SJCRH30 (cell line): ENCODE measurements around the gene TPRG1L. TPM values are rescaled to one million over a fixed set of nuclear protein-coding genes. Genes with fewer than 3 reads are reported as not detected.

Experiments
- DNase-seq, 2 experiments: peaks; one replicate each; pipeline ENCODE4 v3.0.0-alpha.2; 2015 to 2020
- H3K27ac ChIP-seq: fragments of 250-450 bp; sonication (Bioruptor Pico); 2 replicates; pipeline ENCODE4 v1.5.1; 2020; ENCODE audit warnings: mild to moderate bottlenecking, moderate library complexity
- H3K27me3 ChIP-seq: fragments of 250-450 bp; sonication (Bioruptor Pico); 2 replicates; pipeline ENCODE4 v1.5.1; 2020; ENCODE audit warnings: mild to moderate bottlenecking, moderate library complexity
- H3K36me3 ChIP-seq: fragments of 250-450 bp; sonication (Bioruptor Pico); 2 replicates; pipeline ENCODE4 v1.5.1; 2020; ENCODE audit warnings: mild to moderate bottlenecking, moderate library complexity
- H3K4me1 ChIP-seq: fragments of 250-450 bp; sonication (Bioruptor Pico); 2 replicates; pipeline ENCODE4 v1.5.1; 2020; ENCODE audit warnings: mild to moderate bottlenecking, moderate library complexity
- H3K4me3 ChIP-seq: fragments of 250-450 bp; sonication (Bioruptor Pico); 2 replicates; pipeline ENCODE4 v1.5.1; 2020; ENCODE audit warnings: mild to moderate bottlenecking, moderate library complexity
- H3K9me3 ChIP-seq: fragments of 250-450 bp; sonication (Bioruptor Pico); replicated peaks from 2 replicates; pipeline ENCODE4 v1.5.1; 2020; ENCODE audit warnings: mild to moderate bottlenecking, moderate library complexity
- total RNA-seq: library from RNA; depleted of rRNA; stranded (reverse); fragments of >200 nt; shearing (Covaris generic); gene quantifications from 2 replicates; pipeline ENCODE4 v1.2.3, GENCODE V29; 2014

TPRG1L gene
- total RNA-seq, 1 experiment from 2014 or later = 21.1 TPM

DNA sequence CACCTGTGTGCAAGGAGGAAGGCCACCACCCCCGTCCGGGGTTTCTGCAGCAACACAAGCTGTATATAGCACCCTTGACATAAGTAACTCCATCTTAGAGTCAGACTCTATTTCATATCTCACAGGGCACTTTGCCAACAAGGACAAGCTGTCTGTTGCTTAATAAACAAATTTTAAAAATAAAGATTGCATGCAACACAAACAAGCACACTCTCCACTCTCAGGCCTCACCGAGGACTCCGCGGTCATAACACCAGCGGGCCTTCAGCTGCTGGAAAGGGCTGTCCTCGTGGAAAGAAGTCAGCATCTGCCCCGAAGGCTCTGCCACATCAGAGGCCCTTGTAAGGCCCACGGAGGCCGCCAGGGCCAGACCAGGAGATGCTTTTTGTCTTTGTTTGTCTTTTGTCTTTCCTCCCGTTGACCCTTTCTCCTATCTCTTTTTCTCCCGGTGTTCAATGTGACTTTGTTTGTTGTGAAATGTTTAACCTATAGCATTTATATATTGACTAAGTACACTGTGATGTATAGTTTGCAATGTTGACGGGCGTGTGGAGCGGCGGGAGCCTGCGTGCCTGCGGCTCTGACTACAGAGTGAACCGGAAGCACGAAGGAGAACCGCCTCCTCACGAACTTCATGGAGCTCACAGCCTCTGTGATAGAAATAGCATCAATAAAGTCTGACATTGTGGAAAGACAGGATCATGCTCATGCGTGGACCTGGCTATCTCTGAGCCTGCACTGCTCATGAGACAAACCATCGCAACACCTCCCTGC is 37.6 kb upstream of the TPRG1L start:
- no peaks in the 10 kb centered on the region for H3K36me3 ChIP-seq
- DNase-seq = no peak
- H3K27ac ChIP-seq = no peak overlapping the region
- no peak overlapping the region for H3K4me3 ChIP-seq
- H3K9me3 ChIP-seq = no peaks in the 10 kb centered on the region
- peaks cover 28% of the 10 kb centered on the region for H3K27me3 ChIP-seq
- H3K4me1 ChIP-seq = no peaks in the 10 kb centered on the region

GRCh38 chr1:3588395-3588794 is 36.4 kb upstream of the TPRG1L start:
- Histone ChIP-seq H3K27me3 (peaks cover 35% of the 10 kb centered on the region), H3K36me3 (no peaks in the 10 kb centered on the region), H3K4me1 (no peaks in the 10 kb centered on the region), H3K4me3 (no peak overlapping the region), H3K9me3 (no peaks in the 10 kb centered on the region), H3K27ac (no peak overlapping the region)
- no peak for DNase-seq

- Histone ChIP-seq H3K36me3 (no peaks in the 10 kb centered on the region), H3K27me3 (peaks cover 50% of the 10 kb centered on the region), H3K4me3 (no peak overlapping the region), H3K27ac (no peak overlapping the region), H3K4me1 (no peaks in the 10 kb centered on the region), H3K9me3 (no peaks in the 10 kb centered on the region)
- DNase-seq = no peak
Observed at GRCh38 chr1:3590139-3590763, 34.6 kb upstream of the TPRG1L start.

DNA sequence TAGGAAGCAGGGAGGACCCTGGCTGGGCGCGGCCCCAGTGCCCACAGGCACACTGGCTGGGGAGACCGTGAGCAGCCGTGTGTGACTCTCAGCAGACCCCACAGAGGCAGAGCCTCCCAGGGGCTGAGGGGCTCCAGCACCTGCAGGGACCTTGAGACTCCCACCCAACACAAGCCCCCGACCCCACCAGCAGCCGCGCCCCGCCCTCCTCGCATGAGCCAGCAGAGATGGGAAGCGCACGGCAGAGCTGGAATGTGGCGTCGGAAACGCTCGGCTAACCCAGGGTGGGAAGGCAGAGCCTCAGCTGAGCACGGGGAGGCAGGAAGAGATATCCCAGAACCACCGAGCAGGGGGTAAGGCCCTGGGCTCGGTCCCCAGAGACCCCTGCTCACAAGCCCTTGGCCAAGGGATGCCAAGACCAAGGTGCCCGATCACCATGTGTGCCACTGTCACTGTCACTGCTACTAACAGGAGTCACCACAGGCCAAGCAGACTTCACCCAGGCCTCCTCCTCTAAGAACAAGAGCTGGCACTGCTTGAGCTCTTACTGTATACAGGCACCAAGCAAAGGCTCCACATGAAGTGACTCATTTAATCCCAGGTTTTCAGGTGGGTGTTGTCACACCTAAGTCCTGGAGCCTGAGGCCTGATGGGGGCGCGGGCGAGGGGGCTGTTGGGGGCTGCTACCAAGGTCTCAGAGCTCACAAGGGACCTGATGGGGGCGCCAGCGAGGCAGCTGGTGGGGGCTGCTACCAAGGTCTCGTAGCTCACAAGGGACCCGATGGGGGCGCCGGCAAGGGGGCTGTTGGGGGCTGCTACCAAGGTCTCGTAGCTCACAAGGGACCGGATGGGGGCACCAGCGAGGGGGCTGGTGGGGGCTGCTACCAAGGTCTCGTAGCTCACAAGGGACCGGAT is 33.6 kb upstream of the TPRG1L start:
- H3K4me3 ChIP-seq = no peak overlapping the region
- H3K36me3 ChIP-seq = no peaks in the 10 kb centered on the region
- H3K27ac ChIP-seq = no peak overlapping the region
- no peak for DNase-seq
- peaks cover 59% of the 10 kb centered on the region for H3K27me3 ChIP-seq
- H3K9me3 ChIP-seq = no peaks in the 10 kb centered on the region
- H3K4me1 ChIP-seq = no peaks in the 10 kb centered on the region

DNA sequence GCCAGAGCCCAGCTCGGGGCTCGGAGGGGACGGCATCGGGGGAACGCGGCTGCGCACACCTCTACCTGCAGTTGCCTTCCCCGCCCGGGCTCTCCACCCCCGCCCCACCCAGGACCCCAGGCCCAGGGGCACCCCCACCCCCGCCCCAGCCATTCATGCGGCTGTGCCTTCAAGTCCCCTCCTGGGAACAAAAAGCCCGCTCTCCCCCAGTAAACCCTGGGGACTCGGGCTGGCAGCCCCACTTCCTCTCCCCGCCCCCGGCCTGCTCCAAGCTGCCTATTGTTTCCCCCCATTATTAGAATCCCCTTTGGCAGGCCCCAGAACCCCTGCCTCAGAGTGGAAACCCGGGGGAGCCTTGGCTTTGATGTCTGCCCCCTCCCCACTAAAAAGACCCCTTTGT is 31.5 kb upstream of the TPRG1L start:
- Histone ChIP-seq H3K9me3 (no peaks in the 10 kb centered on the region), H3K4me3 (no peak overlapping the region), H3K36me3 (no peaks in the 10 kb centered on the region), H3K27ac (no peak overlapping the region), H3K27me3 (peaks cover 73% of the 10 kb centered on the region), H3K4me1 (no peaks in the 10 kb centered on the region; the same call in 1 of the 2 replicates)
- DNase-seq = no peak

- DNase-seq = no peak
- Histone ChIP-seq H3K9me3 (no peaks in the 10 kb centered on the region), H3K36me3 (no peaks in the 10 kb centered on the region), H3K27me3 (peaks cover 73% of the 10 kb centered on the region), H3K27ac (no peak overlapping the region), H3K4me3 (no peak overlapping the region), H3K4me1 (peaks cover 2% of the 10 kb centered on the region; the same call in 1 of the 2 replicates)
Observed at GRCh38 chr1:3593745-3594144, 31.1 kb upstream of the TPRG1L start.

DNA sequence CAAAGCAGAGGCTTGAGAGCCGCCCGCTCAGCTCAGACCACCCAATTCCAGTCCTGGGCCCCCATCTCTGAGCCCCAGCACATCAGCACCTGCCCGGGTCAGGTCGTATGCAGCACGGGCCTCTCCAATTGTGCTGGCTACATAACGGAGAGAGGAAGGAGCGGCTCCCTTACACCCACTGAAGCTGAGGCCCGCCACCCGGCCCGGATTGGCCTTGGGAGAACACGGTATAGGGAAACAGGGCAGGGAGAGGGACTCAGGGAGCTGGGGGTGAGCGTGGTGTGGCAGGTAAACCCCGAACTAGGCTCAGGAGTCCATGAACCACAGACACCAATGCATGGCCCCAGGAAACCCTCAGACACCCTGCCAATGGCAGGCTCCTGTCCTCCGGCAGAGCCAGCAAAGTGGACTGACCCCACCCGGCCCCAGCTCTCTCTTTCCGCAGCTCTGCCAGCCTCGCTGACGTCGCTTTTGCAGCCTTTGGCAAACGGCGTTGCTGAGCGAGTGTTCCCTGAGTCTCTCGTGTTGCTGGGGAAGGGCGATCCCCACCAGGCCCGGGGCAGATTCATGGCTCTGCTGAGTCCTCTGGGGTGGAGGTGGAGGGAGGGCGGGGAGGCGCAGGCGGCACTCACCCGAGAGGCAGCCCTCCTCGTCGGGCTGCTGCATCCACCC is 30.0 kb upstream of the TPRG1L start:
- H3K36me3 ChIP-seq = no peaks in the 10 kb centered on the region
- no peak for DNase-seq
- H3K27me3 ChIP-seq = peaks cover 77% of the 10 kb centered on the region
- no peaks in the 10 kb centered on the region for H3K9me3 ChIP-seq
- peaks cover 8% of the 10 kb centered on the region for H3K4me1 ChIP-seq
- no peak overlapping the region for H3K27ac ChIP-seq
- H3K4me3 ChIP-seq = no peak overlapping the region

- H3K36me3 ChIP-seq = no peaks in the 10 kb centered on the region
- no peaks in the 10 kb centered on the region for H3K9me3 ChIP-seq
- H3K4me3 ChIP-seq = no peak overlapping the region
- DNase-seq = no peak
- no peak overlapping the region for H3K27ac ChIP-seq
- H3K27me3 ChIP-seq = peaks cover 77% of the 10 kb centered on the region
- peaks cover 8% of the 10 kb centered on the region for H3K4me1 ChIP-seq
Observed at GRCh38 chr1:3595949-3596348, 28.9 kb upstream of the TPRG1L start.

DNA sequence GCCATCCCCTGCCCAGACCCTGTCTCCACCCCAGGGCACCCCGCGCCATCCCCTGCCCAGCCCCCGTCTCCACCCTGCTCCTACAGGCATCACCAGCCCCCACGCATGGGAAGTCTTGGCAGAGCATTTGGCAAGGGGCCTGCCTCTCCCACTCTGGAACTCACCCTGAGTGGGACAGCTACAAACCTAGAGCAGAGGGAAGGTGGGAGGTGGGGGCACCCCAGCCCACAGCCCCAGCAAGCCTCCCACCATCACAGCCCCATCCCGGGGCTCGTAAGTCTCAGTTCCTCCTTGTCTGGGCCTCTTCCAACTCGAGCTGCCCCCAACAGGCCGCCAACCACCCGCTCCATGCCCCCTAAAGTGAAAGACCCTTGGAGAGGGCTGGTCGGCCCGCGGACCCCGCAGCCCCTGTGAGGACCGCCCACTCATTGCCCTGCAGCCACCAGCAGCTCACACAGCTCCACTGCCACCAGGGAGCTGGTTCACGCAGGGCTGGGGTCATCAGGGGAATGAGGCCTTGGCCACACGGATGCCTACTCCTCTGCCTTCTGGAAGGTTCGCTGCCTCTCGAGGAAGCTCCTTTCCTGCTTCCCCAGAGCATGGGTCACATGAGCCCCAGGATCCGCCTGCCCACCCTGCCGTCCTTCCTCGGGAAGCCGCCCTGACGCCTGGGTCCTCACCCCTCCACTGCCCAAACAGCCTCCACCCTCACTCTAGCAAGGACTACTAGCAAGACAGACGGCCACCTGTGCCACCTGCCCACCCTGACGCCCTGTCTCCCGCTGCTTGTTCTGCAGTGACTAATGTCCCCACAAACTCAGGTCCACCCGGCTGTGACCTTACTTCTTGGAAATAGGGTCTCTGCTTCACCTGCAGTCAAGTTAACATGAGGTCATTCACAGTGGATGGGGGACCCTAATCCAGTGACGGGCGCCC is 27.9 kb upstream of the TPRG1L start:
- no peak for DNase-seq
- no peaks in the 10 kb centered on the region for H3K9me3 ChIP-seq
- peaks cover 8% of the 10 kb centered on the region for H3K4me1 ChIP-seq
- no peaks in the 10 kb centered on the region for H3K36me3 ChIP-seq
- no peak overlapping the region for H3K4me3 ChIP-seq
- no peak overlapping the region for H3K27ac ChIP-seq
- H3K27me3 ChIP-seq = peaks cover 81% of the 10 kb centered on the region

DNA sequence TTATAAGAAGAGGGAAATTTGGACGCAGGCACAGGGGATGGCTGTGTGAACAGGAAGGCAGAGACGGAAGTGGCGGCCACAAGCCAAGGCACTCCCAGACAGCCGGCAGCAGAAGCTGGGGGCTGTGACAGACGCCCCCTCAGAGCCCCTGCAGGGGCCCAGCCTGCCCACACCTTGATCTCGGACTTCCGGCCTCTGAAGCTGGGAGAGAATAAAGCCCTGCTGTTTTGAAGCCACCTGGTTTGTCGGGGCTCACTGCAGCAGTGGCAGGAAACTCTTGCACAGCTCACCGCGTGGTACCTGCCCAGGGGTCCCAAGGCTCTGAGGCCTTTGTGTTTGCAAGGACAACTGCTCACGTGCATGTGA is 27.2 kb upstream of the TPRG1L start:
- H3K4me3 ChIP-seq = no peak overlapping the region
- no peaks in the 10 kb centered on the region for H3K36me3 ChIP-seq
- H3K9me3 ChIP-seq = no peaks in the 10 kb centered on the region
- no peak for DNase-seq
- peaks cover 79% of the 10 kb centered on the region for H3K27me3 ChIP-seq
- H3K27ac ChIP-seq = no peak overlapping the region
- H3K4me1 ChIP-seq = peaks cover 8% of the 10 kb centered on the region

GRCh38 chr1:3598051-3598491 is 26.7 kb upstream of the TPRG1L start:
- no peak overlapping the region for H3K27ac ChIP-seq
- no peak overlapping the region for H3K4me3 ChIP-seq
- peaks cover 8% of the 10 kb centered on the region for H3K4me1 ChIP-seq
- no peaks in the 10 kb centered on the region for H3K36me3 ChIP-seq
- no peaks in the 10 kb centered on the region for H3K9me3 ChIP-seq
- no peak for DNase-seq
- peaks cover 81% of the 10 kb centered on the region for H3K27me3 ChIP-seq

DNA sequence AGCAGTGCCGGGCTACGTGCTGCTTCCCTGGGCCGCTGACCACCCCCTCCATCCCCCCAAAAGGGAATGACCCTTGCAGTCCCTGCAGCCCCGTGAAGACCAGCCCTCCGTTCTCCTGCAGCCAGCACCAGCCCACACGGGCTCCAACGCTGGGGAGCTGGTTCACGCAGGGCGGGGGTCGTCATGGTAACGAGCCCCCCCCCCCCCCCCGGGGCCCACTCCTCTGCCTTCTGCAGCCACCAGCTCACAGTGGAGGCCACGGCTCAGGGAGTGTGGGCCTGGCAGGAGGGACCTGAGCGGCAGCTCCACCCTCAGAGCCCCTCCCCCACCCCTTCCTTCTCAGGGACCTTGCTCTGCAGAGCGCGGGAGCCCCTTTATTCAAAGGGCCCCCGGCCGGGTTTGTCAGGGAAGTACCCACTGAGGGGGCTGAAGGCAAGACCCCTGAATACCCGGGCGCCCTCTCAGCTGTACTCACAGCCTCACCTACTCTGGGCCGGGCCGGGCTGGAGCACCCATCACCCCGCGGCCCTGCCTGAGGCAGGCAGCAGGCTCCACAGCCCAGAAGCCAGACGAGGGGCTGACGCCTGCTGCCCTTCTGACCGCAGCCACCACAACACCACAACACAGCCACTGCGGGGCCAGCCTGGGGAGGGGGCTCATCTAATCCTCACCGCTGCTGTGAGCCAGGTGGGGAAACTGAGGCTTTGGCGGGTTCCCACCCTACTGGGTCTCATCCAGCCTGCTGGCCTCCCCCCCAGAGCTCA is 26.1 kb upstream of the TPRG1L start:
- Histone ChIP-seq H3K4me3 (no peak overlapping the region), H3K4me1 (peaks cover 8% of the 10 kb centered on the region), H3K27me3 (peaks cover 85% of the 10 kb centered on the region), H3K9me3 (no peaks in the 10 kb centered on the region), H3K36me3 (no peaks in the 10 kb centered on the region), H3K27ac (no peak overlapping the region)
- no peak for DNase-seq

DNA sequence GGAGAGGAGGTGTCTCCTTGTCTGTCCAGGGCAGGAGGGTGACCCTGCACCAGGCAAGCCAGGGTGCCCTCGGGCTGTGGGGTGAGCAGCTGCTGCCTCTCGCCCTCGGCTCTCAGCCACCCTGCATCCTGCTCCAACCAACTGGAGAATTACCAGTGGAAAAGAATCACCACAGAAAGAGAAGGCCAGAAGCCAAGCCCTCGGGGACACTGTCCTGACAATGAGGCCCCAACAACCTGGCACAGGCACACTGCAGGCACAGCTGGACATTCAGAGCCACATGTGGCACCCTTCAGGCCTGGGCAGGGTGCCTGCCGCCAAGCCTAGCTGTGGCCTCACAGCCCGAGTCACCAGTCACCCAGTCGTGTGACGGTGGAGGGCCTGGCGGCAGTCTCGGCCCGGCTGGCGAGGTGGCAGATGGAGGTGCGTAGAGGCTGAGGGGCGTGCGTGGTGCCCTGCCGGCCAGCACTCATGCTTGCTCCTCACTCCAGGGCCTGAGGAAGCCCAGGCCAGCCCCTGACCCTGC is 25.5 kb upstream of the TPRG1L start:
- no peak overlapping the region for H3K27ac ChIP-seq
- H3K4me1 ChIP-seq = peaks cover 8% of the 10 kb centered on the region
- peaks cover 79% of the 10 kb centered on the region for H3K27me3 ChIP-seq
- no peaks in the 10 kb centered on the region for H3K36me3 ChIP-seq
- H3K9me3 ChIP-seq = no peaks in the 10 kb centered on the region
- H3K4me3 ChIP-seq = no peak overlapping the region
- DNase-seq = peak in 1 of 2 experiments; percentile 38
